Stimulated activated CD4-positive, alpha-beta T cell treated with anti-CD3 and anti-CD28 coated beads, TNF-alpha, amount 100 ng/mL, for 24 hours (primary cell): ENCODE data around the gene DOCK8.

Source experiments
- DNase-seq, 3 experiments: peaks; one replicate each; pipeline ENCODE4 v3.0.0-alpha.2; 2020; ENCODE audit warnings: low read depth in 3 of 3

DOCK8 gene

DNA sequence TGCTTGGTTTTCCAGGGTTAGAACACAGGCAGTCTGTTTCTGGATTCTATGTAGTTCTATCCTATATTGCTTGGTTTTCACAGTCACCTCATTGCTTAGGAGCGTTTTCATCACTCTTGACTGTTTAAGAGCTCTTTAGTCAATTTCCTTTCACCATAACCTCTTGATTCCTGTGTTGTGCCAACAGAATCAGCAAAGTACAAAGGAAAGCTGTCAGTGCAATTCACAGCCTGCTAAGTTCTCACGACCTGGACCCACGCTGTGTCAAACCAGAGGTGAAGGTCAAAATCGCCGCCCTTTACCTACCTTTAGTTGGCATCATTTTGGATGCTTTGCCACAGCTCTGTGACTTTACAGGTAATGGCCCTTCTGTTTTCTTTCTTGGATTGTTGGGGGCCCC, 199.9 kb downstream of the DOCK8 start:
- DNase-seq: no peak

DNA sequence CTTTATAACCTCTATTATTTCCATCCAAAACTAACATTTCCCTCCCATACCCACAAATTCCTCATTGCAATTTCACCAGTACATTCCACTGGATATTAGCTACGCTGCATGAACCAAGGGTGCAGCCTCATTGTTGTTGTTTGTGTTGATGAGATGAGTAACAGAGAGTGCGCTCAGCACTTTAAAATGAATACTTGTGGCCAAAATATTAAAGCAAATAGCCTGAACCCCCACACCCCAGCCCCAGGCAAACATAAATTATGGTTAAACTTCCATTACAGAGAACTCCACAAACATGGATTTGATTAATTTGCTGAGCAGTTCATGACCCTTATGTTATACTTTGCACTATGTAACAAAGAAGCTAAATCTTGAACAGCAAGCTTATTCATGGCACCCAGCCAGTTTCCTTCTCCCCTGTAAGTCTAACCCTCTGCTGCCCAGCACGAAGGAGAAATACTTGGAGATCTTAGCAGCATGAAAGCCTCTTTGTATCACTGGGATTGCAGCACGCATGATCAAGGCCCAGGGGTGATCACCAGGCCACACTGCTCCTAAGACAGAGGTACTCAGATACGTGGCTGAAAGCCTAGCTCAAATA, 205.0 kb downstream of the DOCK8 start:
- DNase-seq: no peak

DNA sequence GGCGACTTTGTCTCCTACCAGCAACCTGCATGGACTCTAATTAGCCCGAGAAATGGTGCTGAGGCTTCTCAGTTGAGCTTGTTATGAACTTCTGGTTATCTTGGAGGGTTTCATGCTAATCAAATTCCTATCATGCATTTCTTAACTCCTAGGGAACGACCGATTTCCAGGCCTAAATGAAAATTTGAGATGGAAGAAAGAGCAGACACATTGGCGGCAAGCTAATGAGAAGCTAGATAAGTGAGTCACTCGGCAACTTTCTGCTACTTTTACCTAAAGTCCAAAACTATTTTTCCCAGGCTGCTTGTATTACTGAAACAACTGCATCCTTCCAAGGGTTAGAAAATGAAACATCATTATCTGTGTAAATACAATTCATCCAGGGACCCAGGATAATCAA, 207.2 kb downstream of the DOCK8 start:
- no peak for DNase-seq

DNA sequence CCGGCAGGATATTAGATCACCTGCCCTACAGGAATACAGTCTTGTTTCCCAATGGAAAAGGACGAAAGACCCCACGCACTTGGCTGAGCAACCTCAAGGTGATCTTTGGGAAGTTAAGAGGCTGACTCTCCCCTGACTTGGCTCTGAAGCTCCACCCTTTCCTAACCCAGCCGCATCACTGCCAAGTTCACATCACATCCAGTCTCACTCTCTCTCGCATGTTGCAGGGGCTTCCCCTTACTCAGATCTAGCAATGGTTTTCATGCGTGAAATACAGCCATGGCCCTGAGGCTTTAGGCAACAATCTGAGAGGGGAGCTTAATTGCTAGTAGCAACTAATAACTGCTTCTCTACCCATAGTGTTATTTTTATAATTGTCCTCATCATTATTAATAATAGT, 211.6 kb downstream of the DOCK8 start:
- DNase-seq: no peak

DNA sequence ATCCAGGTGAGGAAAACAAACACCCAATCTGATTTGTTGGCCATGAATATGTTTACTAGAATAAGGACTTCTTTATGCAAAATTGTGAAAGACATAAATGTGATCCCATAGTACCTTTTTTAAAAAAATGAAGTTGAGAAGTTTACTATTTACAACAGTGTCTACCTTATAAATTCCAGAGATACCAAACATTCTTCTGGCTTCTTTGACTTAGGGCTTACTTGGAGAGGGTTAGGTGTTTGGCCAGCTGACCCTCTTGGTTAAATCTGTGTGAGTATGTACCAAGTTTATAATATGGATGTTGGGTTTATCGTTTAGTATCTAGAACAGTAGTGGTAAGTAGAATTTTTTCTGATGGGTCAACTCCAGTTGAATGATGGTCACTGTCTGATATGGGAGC, 212.3 kb downstream of the DOCK8 start:
- no peak for DNase-seq

DNA sequence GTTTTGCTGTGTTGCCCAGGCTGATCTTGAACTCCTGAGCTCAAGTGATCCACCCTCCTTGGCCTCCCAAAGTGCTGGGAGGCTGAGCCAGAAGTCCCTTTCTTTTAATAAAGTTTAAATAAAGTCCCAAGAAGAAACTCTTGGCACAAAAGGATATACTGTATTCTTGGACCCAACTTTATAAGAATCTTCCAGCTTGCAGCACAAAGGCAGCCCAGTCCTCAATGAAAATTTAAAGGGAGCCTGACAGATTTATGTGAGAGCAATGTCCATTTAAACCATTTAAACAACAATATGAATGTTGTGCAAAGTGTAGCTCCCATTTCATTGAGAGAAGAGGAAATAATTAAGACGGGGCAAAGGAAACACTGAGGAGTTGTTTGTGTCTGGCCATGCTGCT, 217.0 kb downstream of the DOCK8 start:
- no peak for DNase-seq

DNA sequence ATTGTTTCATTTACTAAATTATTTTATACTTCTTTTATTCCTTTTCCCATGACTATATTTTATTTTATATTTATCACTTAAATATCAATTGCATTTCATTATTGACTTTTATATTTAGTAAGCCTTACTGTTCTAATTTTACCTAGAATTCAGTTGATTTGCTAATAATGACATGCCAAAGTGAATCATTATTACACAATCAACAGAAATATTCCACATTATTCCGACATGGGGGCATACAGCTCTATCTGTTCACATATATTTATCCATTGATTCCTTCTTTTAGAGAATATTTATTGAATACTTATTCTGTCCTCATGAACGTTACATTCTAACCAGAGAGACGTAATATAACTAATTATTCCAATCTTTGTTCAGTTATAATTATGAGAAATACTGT, 221.8 kb downstream of the DOCK8 start:
- DNase-seq: no peak

DNA sequence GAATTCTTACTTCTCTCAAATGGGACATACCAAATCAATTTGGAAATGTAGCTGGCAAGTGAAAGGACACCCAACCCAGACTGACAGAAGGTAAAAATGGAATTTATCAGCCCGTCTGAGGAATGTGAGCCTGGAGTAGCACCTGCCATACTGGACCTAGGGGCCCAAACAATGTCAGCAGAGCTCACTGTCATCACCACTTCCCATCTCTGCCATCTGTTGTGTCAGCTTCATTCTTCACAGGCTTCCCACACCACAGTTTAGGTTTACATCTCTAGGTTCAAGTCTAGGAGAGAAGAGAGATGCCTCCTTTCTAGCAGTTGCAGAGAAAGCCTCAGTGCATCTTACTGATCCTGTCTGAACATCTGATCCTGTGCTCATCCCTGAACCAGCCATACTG, 222.4 kb downstream of the DOCK8 start:
- DNase-seq: no peak

DNA sequence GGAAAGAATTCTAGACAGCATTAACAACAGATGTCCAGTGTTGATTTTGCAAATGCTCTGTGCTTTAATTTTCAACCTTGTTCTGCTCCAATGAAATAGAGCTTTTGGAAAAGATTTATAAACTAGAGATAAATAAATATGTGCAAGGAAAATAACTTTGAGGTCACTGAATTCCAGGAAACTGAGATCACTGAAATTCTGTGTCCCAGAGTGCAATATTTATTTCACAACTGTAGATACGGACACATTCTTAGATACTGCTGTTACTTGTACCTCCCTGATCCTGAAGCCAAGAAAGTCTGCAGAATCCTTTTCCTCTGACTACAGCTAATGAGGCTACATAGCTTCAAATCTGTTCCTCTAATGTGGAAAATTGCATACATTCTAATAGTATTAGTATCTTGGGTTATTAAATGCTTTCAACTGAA, 222.9 kb downstream of the DOCK8 start:
- DNase-seq: no peak

DNA sequence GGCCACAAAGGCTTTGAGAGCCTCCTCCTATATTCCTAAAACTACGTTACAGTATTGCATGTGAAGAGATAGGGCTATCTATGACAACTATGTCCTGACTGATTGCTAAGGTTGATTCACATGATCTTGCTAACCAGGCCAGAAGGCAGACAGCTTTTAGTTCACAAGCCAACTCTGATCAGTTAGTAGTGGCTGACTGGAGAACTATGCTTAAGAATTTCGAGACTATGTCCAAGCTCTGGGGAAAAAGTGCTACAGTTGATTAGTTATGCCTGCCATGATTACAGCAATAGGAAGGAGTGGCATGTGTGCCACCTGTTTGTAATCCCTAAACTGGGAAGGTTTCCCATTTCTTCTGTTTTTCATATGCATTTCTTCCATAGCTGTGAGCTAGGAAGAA, 223.4 kb downstream of the DOCK8 start:
- DNase-seq: no peak

DNA sequence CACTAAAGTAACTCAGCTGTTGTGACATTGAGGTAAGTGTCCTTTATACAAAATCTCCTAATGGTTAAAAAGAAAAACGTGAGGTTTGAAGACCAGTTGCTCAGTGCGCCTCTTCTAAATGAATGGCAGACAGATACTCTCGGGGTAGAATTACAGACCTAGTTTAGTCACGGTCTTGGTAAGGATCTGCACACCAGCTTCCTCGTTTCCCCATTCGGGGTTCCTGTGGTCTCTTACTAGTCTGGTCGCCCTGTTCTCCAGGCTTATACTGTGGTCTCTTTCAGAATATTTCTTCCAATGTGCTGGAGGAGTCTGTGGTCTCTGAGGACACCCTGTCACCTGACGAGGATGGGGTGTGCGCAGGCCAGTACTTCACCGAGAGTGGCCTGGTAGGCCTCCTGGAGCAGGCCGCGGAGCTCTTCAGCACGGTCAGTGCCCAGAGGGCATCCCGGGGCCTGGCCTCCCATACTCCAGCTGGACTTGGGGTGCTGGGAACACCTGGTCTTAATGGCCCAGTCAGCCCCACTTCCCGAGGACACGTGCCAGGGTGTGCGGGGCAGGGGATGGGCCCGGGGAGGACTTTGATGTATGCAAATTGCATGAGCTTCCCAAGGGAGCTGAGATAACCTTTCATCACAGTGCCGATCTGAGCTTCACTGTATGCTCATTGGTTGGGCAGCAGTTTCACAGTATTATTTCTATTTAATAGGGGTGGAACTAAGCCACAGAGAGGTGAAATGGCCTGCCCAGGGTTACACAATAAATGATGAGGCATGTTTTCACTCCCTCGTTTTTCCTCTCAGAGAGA, 224.5 kb downstream of the DOCK8 start:
- no peak for DNase-seq

DNA sequence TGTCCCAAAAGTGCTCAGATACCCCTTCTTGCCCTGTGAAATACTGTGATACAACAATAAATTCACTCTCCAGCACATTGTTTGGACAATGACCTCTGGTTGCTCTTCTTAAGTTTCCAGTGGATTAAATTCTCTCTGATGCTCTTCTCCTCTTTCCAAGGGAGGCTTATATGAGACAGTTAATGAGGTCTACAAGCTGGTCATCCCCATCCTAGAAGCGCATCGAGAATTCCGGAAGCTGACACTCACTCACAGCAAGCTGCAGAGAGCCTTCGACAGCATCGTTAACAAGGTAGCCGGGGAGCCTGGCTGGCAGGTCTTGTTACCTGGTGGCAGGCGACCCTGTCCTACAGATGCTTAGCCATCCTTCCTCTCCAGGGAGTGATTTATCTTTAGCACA, 226.5 kb downstream of the DOCK8 start:
- no peak for DNase-seq

DNA sequence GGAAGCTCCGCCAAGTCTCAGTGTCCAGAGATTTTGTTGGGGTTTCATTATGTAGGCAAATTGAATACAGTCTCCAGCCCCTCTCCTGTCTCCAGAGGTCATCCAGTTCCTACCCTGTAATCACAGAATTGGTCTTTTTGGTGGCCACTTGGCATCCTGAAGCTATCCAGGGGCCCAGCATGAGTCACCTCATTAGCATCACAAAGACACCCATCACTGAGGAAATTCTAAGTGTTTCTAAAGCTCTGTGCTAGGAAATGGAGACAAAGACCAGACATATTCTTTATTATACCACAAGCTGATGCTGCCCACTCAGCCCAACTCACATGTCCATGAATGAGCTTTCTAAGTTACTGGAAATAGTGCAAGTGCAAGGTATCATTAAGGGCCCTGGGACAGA, 229.9 kb downstream of the DOCK8 start:
- no peak for DNase-seq

DNA sequence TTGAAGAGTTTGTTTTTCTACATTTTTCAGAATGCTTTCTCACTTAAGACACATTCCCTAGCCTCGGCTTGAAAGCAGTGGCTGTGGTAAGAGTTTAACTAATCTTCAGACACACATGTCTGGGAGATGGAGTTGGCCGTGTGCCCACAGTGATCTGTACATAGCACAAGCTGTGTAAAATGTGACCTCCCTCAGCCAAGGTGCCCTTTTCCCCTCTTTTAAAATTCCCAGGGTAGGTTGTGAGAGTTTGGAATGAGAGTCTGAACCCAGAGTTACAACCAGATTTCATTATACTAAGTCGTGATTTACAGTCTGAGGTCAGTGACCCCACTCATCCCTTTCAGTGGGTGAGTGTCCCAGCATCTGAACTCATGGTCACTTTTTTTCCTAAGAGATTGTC, 230.4 kb downstream of the DOCK8 start:
- no peak for DNase-seq

DNA sequence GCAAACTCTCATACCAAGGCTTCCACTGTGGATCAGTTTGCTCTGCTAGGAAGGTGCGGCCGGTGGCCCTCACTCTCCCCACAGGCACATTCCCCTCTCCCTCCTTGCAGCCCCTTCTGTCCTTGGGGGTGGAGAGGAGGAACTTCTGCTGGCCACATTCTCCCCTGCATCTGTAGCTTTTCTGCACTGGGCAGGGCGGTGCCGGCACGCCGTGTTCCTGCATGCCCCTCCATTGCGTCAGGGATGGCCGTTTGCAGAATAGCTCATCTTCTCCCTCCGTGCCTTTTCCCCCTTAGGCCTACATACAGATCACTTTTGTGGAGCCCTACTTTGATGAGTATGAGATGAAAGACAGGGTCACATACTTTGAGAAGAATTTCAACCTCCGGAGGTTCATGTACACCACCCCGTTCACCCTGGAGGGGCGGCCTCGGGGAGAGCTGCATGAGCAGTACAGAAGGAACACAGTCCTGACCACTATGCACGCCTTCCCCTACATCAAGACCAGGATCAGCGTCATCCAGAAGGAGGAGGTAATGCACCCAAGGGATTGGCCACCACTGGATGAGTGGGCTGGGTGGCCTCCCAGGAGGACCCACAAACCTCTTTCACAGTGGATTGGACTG, 231.5 kb downstream of the DOCK8 start:
- no peak for DNase-seq

DNA sequence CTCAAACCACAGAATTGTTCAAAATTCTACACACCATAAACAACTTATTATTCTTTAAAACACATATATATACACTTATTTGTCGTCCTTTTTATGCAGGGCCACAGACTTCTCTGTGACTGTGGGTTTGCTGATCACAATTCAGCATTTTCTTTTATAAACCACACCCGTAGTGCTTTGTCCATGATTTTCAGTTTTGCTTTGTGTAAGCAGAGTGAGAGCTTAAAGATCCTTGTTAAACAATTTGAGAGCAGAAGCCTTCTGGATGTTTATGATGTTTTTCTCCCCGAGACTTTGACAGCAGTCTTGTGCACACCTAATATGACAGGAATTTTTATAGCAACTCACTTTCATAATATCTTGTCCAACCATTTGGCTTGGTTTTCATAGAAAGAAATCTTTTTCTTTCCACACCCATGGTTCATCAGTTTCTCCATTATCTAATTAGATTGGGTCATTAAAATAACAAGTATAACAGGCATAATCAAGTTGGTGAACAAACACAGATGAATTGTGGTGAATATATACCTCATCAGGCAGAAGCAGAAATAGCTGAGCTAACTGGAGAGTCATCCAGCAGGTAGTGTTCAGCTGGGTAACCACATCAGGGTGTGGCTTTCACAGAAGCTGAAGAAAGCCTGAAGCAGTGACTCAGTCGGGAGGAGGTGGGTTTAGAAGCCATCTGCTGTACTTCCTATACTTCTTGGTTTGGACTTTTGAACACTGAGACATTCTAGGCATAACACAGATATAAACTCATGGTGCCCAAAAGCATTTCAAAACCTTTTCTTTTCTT, 232.8 kb downstream of the DOCK8 start:
- DNase-seq: peak; percentile 22 to 37 (median 31)

DNA sequence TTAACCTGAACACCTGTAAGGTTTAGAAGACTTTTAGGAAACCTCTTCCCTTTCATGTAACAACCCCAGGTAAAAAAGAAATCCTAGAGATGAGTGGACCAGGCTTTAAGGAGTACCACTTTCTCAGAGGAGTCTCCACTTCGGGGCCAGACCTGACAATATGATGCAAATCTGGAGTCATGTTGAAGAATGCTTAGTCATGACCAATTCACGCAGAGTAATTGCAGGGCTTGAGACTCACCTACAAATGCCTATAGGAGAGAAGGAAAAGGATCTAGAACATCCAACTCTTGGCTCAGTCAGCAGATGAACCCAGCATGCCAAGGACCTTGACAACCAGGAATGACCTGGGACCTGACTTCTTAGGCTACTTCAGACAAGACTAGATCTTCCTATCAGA, 235.4 kb downstream of the DOCK8 start:
- DNase-seq: no peak

DNA sequence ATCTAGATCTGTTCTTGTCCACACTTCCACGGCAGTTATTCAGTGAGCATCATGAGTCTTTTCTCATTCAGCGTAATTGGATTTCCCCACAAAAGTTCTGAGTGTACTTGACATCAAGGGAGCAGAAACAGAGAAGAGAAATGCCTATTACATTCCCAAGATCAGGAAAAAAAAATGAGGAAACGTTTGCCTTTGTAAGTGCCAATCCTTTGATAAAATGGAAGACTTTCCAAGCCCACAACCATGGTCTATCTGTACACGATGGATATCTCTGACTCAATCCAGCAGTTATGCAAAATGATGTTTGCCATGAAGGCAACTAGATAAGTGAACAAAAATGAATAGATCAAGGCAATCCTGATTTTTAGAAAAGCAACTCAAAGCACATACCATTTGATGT, 235.9 kb downstream of the DOCK8 start:
- DNase-seq: no peak

DNA sequence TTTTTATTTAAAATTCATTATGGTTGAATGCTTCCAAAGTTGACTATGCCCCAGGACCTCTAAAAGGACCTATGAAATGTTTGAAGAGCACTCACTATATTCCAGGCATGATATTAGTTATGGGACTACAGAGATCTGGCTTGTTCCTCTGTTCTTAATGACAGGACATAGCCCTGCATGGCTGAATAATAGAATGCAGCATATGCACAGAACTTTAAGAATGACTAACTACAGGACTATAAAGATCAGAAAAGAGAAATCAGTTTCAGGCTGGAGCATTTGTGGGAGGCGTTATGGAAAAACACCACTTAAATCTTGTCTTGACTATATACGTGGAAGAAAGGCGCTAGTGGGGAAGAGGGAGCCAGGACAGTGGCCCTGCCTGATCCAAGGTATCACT, 239.2 kb downstream of the DOCK8 start:
- no peak for DNase-seq

DNA sequence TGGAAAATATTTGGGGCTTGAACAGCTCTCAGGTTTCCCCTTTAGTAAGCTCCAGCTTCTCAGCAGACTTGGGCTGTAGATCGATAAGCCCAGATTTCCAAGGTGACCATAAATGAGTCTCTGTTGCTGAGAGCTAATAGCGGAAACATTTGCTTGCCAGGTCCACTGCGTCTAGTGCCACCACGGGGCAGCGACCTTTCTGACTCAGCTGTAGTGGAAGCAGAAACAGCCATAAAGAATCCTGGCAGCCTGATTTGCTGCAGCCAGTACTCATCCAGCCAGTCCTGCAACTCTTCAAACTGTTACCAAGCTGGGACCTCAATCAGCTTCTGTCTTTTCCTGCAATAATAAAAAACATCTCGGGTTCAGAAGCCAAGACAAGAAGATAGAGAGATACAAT, 241.7 kb downstream of the DOCK8 start:
- no peak for DNase-seq

DNA sequence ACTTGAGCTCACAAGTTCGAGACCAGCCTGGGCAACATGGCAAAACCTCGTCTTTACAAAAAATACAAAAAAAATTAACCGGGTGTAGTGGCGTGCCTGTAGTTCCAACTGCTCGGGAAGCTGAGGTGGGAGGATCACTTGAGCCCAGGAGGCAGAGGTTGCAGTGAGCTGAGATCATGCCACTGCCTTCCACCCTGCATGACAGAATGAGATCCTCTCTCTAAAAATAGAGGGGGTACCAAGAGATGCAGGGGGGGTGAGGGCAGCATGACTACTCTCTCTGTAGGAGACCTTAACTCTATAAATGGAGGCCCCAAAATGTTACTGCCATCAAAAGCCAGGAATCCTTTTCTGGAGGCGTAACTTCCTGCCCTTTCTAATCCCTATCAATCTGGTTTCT, 243.9 kb downstream of the DOCK8 start:
- DNase-seq: no peak
